OCI-LY7 (cell line): Measurements from ENCODE around the gene EDN3.

Experiments used
- CTCF ChIP-seq: fragments of 200-600 bp; sonication (generic); conservative IDR thresholded peaks from 2 replicates; pipeline ENCODE4 v1.5.1; 2014; ENCODE audit warnings: mild to moderate bottlenecking, antibody characterized with exemption, low read length, moderate library complexity, mixed read lengths
- EZH2phosphoT487 ChIP-seq: fragments of 200-600 bp; sonication (generic); IDR thresholded peaks from 2 replicates; pipeline ENCODE4 v1.6.1; 2018; ENCODE audit warnings: low read depth, borderline replicate concordance, mild to moderate bottlenecking, mixed run types, antibody characterized with exemption, low read length, moderate library complexity, mixed read lengths

DNA sequence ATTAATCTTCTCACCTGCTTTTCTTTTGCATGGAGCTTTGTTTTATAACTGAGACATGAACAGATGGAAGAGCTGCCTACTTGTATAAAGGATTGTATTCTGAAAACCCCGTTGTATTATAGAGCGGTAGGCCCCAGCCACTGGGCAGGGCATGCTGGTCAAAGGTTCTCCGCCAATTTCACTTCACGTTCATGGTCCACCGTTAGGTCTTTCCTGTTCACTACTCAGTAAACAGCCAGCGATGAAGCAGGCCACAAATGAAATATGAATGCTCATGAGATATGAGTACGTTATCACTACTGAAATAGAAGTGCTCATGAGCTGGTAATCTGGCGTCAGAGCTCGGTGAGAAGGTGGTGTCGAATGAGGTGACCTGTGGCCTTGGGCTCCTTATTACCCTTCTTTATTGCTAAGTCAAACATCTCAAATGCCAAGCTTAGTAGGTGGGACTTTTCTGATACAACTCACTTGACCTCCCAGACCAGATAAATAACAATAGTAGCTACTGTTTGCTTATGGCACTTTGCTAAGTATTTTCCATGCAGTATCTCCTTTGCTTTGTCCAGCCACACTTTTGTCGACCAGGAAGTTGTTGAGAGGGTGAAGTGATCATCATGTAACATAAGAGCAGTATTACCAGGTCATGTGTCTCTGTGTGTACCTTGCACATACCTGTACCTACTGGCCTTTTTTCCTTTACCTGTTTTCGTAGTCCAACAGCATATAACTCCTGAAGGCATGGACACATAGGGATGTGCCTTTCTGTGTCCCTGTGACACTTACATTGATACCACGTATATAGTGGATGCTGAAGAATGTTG, 16.7 kb downstream of the EDN3 start:
- no peak for TF ChIP-seq CTCF
- TF ChIP-seq EZH2phosphoT487: no peak
